H9 (cell line): ENCODE measurements around the gene XAF1. TPM values are rescaled to one million over a fixed set of nuclear protein-coding genes. Genes with fewer than 3 reads are reported as not detected.

ENCODE experiments used
- DNase-seq: peaks from one replicate; pipeline ENCODE4 v3.0.0-alpha.2; 2017
- H2AFZ ChIP-seq: one replicate; pipeline ENCODE4 v1.6.1; 2013; ENCODE audit warnings: mild to moderate bottlenecking, low read length, control low read depth, moderate library complexity
- H2AK5ac ChIP-seq: 2 replicates; pipeline ENCODE4 v1.6.1; 2013; ENCODE audit warnings: low read length, control low read depth, mixed read lengths; ENCODE audit not compliant: insufficient read length
- H2BK120ac ChIP-seq: one replicate; pipeline ENCODE4 v1.6.1; 2013; ENCODE audit warnings: low read depth, mild to moderate bottlenecking, low read length, control low read depth, inconsistent platforms; ENCODE audit not compliant: poor library complexity, severe bottlenecking
- H2BK12ac ChIP-seq: 2 replicates; pipeline ENCODE4 v1.6.1; 2013; ENCODE audit warnings: low read length, control low read depth, mixed read lengths, low read depth; ENCODE audit not compliant: insufficient read length
- H2BK15ac ChIP-seq: 2 replicates; pipeline ENCODE4 v1.6.1; 2013; ENCODE audit warnings: low read depth, low read length, control low read depth
- H2BK20ac ChIP-seq: one replicate; pipeline ENCODE4 v1.6.1; 2013; ENCODE audit warnings: low read depth, mild to moderate bottlenecking, low read length, control low read depth, inconsistent platforms; ENCODE audit not compliant: poor library complexity, severe bottlenecking
- H2BK5ac ChIP-seq: 2 replicates; pipeline ENCODE4 v1.6.1; 2013; ENCODE audit warnings: low read length, control low read depth, mixed read lengths; ENCODE audit not compliant: insufficient read length
- H3K14ac ChIP-seq: 2 replicates; pipeline ENCODE4 v1.6.1; 2013; ENCODE audit warnings: low read length, control low read depth; ENCODE audit not compliant: insufficient read depth
- H3K18ac ChIP-seq: 2 replicates; pipeline ENCODE4 v1.6.1; 2013; ENCODE audit warnings: low read depth, mild to moderate bottlenecking, mixed read lengths, low read length, control low read depth; ENCODE audit not compliant: insufficient read length
- H3K23ac ChIP-seq: 2 replicates; pipeline ENCODE4 v1.6.1; 2013; ENCODE audit warnings: low read length, control low read depth, mixed read lengths, low read depth; ENCODE audit not compliant: insufficient read length
- H3K23me2 ChIP-seq: 2 replicates; pipeline ENCODE4 v1.6.1; 2013; ENCODE audit warnings: low read depth, mild to moderate bottlenecking, mixed read lengths, low read length, control low read depth; ENCODE audit not compliant: insufficient read length, poor library complexity, severe bottlenecking
- H3K27ac ChIP-seq: 2 replicates; pipeline ENCODE4 v1.5.1; 2013; ENCODE audit warnings: low read length, control low read depth, mixed read lengths, low read depth; ENCODE audit not compliant: insufficient read length
- H3K27me3 ChIP-seq: 2 replicates; pipeline ENCODE4 v1.6.1; 2013; ENCODE audit warnings: low read length, control low read depth, inconsistent platforms; ENCODE audit not compliant: insufficient read depth
- H3K4ac ChIP-seq: 2 replicates; pipeline ENCODE4 v1.6.1; 2013; ENCODE audit warnings: low read depth, mild to moderate bottlenecking, control low read depth, inconsistent platforms, low read length, moderate library complexity
- H3K4me1 ChIP-seq: 2 replicates; pipeline ENCODE4 v1.6.1; 2013; ENCODE audit warnings: low read length, control low read depth, inconsistent platforms; ENCODE audit not compliant: insufficient read depth
- H3K4me2 ChIP-seq: 2 replicates; pipeline ENCODE4 v1.6.1; 2013; ENCODE audit warnings: low read length, control low read depth, mixed read lengths; ENCODE audit not compliant: insufficient read length, insufficient read depth
- H3K56ac ChIP-seq: 2 replicates; pipeline ENCODE4 v1.6.1; 2013; ENCODE audit warnings: low read depth, mild to moderate bottlenecking, mixed read lengths, low read length, control low read depth; ENCODE audit not compliant: insufficient read length
- H3K79me1 ChIP-seq: 2 replicates; pipeline ENCODE4 v1.6.1; 2013; ENCODE audit warnings: low read depth, mild to moderate bottlenecking, moderate library complexity, low read length, control low read depth, inconsistent platforms; ENCODE audit not compliant: insufficient read depth, poor library complexity, severe bottlenecking
- H3K79me2 ChIP-seq: 2 replicates; pipeline ENCODE4 v1.6.1; 2013; ENCODE audit warnings: low read length, control low read depth, inconsistent platforms; ENCODE audit not compliant: insufficient read depth
- H3K9ac ChIP-seq: 2 replicates; pipeline ENCODE4 v1.6.1; 2013; ENCODE audit warnings: low read length, control low read depth, mixed read lengths; ENCODE audit not compliant: insufficient read length; ENCODE audit errors: extremely low read depth
- H3K9me3 ChIP-seq: one replicate; pipeline ENCODE4 v1.6.1; 2013; ENCODE audit warnings: low read depth, low read length, inconsistent platforms; ENCODE audit not compliant: control insufficient read depth
- H3T11ph ChIP-seq: one replicate; pipeline ENCODE4 v1.6.1; 2013; ENCODE audit warnings: mild to moderate bottlenecking, low read length, control low read depth, inconsistent platforms
- H4K20me1 ChIP-seq: one replicate; pipeline ENCODE4 v1.6.1; 2013; ENCODE audit not compliant: control insufficient read depth, insufficient read length, insufficient read depth
- H4K5ac ChIP-seq: 2 replicates; pipeline ENCODE4 v1.6.1; 2013; ENCODE audit warnings: low read depth, mild to moderate bottlenecking, mixed read lengths, low read length, control low read depth; ENCODE audit not compliant: insufficient read length
- H4K8ac ChIP-seq: replicated peaks from 2 replicates; pipeline ENCODE4 v1.6.1; 2013; ENCODE audit warnings: low read length, control low read depth, mixed read lengths, low read depth; ENCODE audit not compliant: insufficient read length
- H4K91ac ChIP-seq: 2 replicates; pipeline ENCODE4 v1.6.1; 2013; ENCODE audit warnings: low read depth, mild to moderate bottlenecking, moderate library complexity, mixed read lengths, low read length, control low read depth; ENCODE audit not compliant: insufficient read length
- H3K27ac Mint-ChIP-seq, 3 experiments: 2 replicates in 2 of 3; 3 replicates in 1 of 3; pipeline ENCODE4 v1.8.0; 2020 to 2021; ENCODE audit warnings: mixed read lengths in 3 of 3, mild to moderate bottlenecking in 1 of 3, moderate library complexity in 1 of 3
- H3K27me3 Mint-ChIP-seq: 2 replicates; pipeline ENCODE4 v1.8.0; 2021; ENCODE audit warnings: low read depth, mild to moderate bottlenecking, moderate library complexity, mixed read lengths
- H3K36me3 Mint-ChIP-seq, 3 experiments: 2 replicates in 2 of 3; 3 replicates in 1 of 3; pipeline ENCODE4 v1.8.0; 2020 to 2021; ENCODE audit warnings: low read depth in 3 of 3, mixed read lengths in 3 of 3; ENCODE audit not compliant: insufficient read depth in 1 of 3
- H3K4me1 Mint-ChIP-seq, 2 experiments: 2 replicates each; pipeline ENCODE4 v1.8.0; 2020; ENCODE audit warnings: mixed read lengths in 2 of 2
- H3K4me3 Mint-ChIP-seq, 2 experiments: 2 replicates in 1 of 2; 3 replicates in 1 of 2; pipeline ENCODE4 v1.8.0; 2020 to 2021; ENCODE audit warnings: mild to moderate bottlenecking in 2 of 2, mixed read lengths in 2 of 2, moderate library complexity in 1 of 2
- H3K9me3 Mint-ChIP-seq, 2 experiments: 2 replicates in 1 of 2; 3 replicates in 1 of 2; pipeline ENCODE4 v1.8.0; 2020; ENCODE audit warnings: mild to moderate bottlenecking in 2 of 2, mixed read lengths in 2 of 2, moderate library complexity in 1 of 2
- WGBS: extraction: QIAGEN DNeasy Blood & Tissue Kit; methylation state at CpG from one replicate; pipeline ENCODE4 v1.1.7; 2013; ENCODE audit warnings: missing lambda C conversion rate, low lambda C conversion rate, mixed read lengths; ENCODE audit not compliant: insufficient read length; ENCODE audit errors: extremely low coverage; 5-methylcytosine and 5-hydroxymethylcytosine counted together
- total RNA-seq: library from RNA; stranded (reverse); gene quantifications from 2 replicates; pipeline ENCODE4 v1.2.1, GENCODE V29; 2021
- TF ChIP-seq, protein P1 (sequence below): fragments of 200-600 bp; sonication (generic); conservative IDR thresholded peaks from 3 replicates; pipeline ENCODE4 v1.8.0; 2021; ENCODE audit warnings: antibody characterized with exemption, mild to moderate bottlenecking

The XAF1 gene
- total RNA-seq, 1 experiment from 2014 or later = not detected

DNA sequence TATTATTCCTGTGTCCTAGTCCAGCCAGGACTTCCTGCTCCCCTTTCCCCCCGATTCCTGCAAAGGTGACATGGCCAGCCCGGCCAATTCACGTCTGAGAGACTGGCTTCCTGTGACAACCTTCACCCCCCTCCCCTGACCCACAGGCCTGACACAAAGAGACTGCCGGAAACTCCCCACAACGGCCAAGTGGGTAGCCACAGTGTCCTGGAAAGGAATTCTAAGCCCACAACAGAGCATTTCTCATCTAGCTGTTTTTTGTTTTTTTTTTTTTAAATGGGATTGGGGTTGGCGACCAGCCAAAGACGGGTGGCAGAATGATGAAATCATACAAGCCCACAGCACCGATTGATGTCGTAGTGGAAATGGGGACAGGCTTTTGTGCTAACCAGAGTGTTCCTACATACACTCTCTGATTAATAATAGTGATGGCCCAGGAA, 2.8 kb upstream of the XAF1 start:
- DNase-seq = peak; percentile 63
- Histone ChIP-seq H3K23me2 (no peaks in the 10 kb centered on the region), H3K23ac (no peak overlapping the region), H2BK20ac (no peak overlapping the region), H3T11ph (no peak overlapping the region), H4K8ac (no peak overlapping the region), H2BK5ac (no peak overlapping the region), H3K18ac (peak overlapping the region; percentile 27), H3K14ac (no peak overlapping the region), H3K9ac (no peak overlapping the region), H4K91ac (no peak overlapping the region), H4K20me1 (no peaks in the 10 kb centered on the region), H3K79me2 (no peaks in the 10 kb centered on the region), H3K4me1 (peaks cover 9% of the 10 kb centered on the region; the same call in 1 of the 2 replicates), H3K4me2 (no peak overlapping the region), H2BK120ac (no peak overlapping the region), H3K27me3 (no peaks in the 10 kb centered on the region), H2BK15ac (no peak overlapping the region), H3K79me1 (no peaks in the 10 kb centered on the region), H2AFZ (no peak overlapping the region), H4K5ac (no peak overlapping the region), H3K56ac (no peak overlapping the region), H3K27ac (no peak overlapping the region), H2AK5ac (no peak overlapping the region), H2BK12ac (no peak overlapping the region), H3K4ac (no peak overlapping the region), H3K9me3 (no peaks in the 10 kb centered on the region)
- H3K27me3 Mint-ChIP-seq = peaks cover 1% of the 10 kb centered on the region
- peaks cover 4 to 6% of the 10 kb centered on the region in 2 experiments; a peak in 3 of 5 replicates for H3K9me3 Mint-ChIP-seq
- H3K36me3 Mint-ChIP-seq = peaks cover 0 to under 1% (median 0%) of the 10 kb centered on the region in 3 experiments; a peak in 1 of 7 replicates
- H3K4me1 Mint-ChIP-seq = peaks cover 25 to 27% of the 10 kb centered on the region in 2 experiments
- no CpG with 5 or more reads among the region's 9 CpGs for WGBS
- TF ChIP-seq, protein P1, sequence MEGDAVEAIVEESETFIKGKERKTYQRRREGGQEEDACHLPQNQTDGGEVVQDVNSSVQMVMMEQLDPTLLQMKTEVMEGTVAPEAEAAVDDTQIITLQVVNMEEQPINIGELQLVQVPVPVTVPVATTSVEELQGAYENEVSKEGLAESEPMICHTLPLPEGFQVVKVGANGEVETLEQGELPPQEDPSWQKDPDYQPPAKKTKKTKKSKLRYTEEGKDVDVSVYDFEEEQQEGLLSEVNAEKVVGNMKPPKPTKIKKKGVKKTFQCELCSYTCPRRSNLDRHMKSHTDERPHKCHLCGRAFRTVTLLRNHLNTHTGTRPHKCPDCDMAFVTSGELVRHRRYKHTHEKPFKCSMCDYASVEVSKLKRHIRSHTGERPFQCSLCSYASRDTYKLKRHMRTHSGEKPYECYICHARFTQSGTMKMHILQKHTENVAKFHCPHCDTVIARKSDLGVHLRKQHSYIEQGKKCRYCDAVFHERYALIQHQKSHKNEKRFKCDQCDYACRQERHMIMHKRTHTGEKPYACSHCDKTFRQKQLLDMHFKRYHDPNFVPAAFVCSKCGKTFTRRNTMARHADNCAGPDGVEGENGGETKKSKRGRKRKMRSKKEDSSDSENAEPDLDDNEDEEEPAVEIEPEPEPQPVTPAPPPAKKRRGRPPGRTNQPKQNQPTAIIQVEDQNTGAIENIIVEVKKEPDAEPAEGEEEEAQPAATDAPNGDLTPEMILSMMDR = no peak
- no peak overlapping the region for H3K4me3 Mint-ChIP-seq
- peak overlapping the region; percentile 52 to 92 (median 72); a peak in 5 of 7 replicates for H3K27ac Mint-ChIP-seq
